Rectal smooth muscle tissue (tissue), 1 donor: ENCODE measurements around the gene RNF169.

ENCODE experiments used
- H3K27ac ChIP-seq: one replicate; pipeline ENCODE4 v1.7.0; 2013; ENCODE audit warnings: low read depth, low read length, inconsistent platforms
- H3K27me3 ChIP-seq: one replicate; pipeline ENCODE4 v1.7.0; 2013; ENCODE audit warnings: low read length; ENCODE audit not compliant: control insufficient read depth, insufficient read depth
- H3K36me3 ChIP-seq: one replicate; pipeline ENCODE4 v1.7.0; 2013; ENCODE audit warnings: low read length; ENCODE audit not compliant: control insufficient read depth, insufficient read depth
- H3K4me1 ChIP-seq: one replicate; pipeline ENCODE4 v1.7.0; 2013; ENCODE audit warnings: low read length; ENCODE audit not compliant: control insufficient read depth, insufficient read depth
- H3K4me3 ChIP-seq: one replicate; pipeline ENCODE4 v1.7.0; 2013; ENCODE audit warnings: low read length
- H3K9ac ChIP-seq: one replicate; pipeline ENCODE4 v1.7.0; 2013; ENCODE audit warnings: low read length

The RNF169 gene

DNA sequence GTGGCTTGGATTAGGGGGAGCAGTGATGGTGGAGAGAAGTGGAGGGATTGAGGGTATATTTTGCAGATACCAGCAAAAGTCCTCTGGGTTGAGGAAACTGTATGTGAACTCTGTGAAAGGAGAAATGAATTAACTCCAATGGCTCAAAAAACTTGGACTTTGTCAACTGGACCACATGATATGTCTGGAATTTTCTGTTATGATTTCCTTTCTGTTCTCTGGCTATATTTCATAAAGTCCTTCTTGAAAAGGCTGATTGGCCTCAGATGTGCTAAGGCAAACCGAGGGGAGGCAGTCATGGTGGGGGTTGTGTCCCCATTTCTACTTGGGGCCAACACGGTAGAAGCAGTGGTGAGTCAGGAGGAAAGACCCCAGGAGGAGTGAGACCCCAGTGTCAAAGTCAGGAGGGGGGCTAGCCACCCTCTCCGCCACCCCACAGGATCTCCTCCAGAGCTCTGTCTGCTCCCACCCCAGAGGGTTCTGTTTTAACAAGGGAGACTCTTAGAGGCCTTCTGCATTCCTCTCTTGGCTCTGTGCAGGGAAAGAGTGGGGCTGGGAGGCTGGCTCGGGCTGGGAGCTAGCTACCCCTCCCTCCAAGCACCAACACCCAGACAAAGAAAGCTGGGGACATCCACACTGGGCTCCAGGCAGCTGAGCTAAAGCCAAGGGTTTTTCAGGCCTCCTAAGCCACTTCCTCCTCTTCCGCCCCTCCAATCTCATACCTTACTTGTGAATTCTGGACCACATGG, 31.3 kb upstream of the RNF169 start:
- Histone ChIP-seq H3K4me3 (no peak overlapping the region), H3K27ac (peak overlapping the region; percentile 76), H3K9ac (no peak overlapping the region)

DNA sequence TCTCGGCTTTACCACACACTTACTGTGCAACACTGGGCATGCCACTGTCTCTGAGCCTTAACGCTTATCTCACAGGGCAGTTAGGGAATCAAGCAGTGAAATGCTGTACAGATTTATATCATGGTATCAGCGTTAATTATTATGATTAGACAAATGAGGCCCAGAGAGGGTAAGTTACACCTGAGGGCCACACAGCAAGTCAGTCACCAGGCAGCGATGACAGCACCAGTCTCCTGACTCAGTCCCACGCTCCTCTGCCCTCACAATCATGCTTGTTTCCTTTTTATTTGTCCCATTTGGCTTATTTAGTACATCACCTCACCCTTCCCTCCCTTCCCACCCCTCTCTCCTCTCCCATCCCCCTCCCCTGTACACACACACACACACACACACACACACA, 29.6 kb upstream of the RNF169 start:
- H3K4me3 ChIP-seq = no peak overlapping the region
- H3K27ac ChIP-seq = peak overlapping the region; percentile 75
- H3K9ac ChIP-seq = no peak overlapping the region
- peaks cover 53% of the 10 kb centered on the region for H3K4me1 ChIP-seq
- no peaks in the 10 kb centered on the region for H3K36me3 ChIP-seq
- H3K27me3 ChIP-seq = no peaks in the 10 kb centered on the region

More for the DNA sequence above, 31.3 kb upstream of the RNF169 start:
- Histone ChIP-seq H3K27me3 (no peaks in the 10 kb centered on the region), H3K36me3 (no peaks in the 10 kb centered on the region), H3K4me1 (peaks cover 50% of the 10 kb centered on the region)

DNA sequence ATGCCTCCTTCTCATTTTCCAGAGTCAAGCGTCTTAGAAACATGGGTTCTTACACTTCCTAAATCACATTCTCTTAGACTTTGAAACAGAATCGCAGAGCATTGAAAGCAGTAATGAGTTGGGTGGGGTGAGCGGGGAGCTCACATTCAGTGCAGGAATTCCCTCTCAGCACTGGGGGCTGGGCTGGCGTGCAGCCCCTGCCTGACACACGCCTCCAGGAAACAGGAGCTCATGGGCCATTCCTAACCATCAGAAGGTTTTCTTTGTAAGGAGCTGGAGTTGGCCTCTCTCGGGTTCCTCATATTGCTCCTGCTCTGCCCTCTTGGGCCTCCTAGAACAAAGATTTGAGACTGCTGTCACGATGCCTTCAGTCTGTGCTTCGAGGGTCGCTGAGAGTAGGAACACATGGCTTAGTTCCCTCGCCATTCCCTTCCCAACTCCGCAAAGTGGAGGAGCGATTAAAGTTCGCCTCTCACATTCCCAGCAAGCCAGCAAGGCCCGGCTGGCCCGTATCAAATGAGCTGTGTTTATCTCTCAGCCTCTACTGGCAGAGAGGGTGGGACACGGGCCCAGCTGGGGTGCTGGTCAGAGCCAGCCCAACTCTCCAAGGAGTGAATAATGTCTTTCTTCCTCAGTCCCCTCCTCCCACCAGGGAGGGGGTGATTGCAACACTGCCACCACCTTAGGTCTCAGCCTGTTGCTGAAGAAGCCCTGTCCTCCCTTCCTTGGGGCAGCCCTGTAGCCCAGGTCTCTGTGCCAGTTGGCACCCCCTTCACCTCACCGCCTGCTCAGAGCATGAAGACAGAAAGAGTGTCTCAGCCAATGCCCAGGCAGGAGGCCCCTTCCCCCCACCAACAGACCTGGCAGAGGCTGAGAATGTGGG, 27.8 kb upstream of the RNF169 start:
- no peaks in the 10 kb centered on the region for H3K36me3 ChIP-seq
- no peak overlapping the region for H3K4me3 ChIP-seq
- H3K27ac ChIP-seq = peak overlapping the region; percentile 75
- H3K9ac ChIP-seq = no peak overlapping the region
- H3K27me3 ChIP-seq = no peaks in the 10 kb centered on the region
- peaks cover 57% of the 10 kb centered on the region for H3K4me1 ChIP-seq

DNA sequence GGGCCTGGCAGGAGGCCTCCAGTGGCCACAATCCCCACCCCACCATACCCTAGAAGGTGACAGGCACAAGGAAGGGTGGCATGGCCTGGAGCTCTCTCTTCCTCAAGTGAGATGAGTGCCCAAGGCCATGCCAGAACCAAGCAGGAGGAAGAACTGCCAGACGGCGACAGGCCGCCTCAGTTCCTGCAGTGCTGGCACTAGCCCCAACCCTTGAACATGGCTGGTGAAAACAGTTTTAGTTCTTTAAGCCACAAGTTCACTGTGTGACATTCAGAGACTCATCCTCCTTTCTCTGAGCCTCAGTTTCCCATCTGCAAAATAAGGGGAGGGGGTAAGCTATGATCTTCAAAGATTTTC, 27.2 kb upstream of the RNF169 start:
- Histone ChIP-seq H3K4me1 (peaks cover 63% of the 10 kb centered on the region), H3K9ac (no peak overlapping the region), H3K27ac (peak overlapping the region; percentile 75), H3K27me3 (no peaks in the 10 kb centered on the region), H3K4me3 (no peak overlapping the region), H3K36me3 (no peaks in the 10 kb centered on the region)

DNA sequence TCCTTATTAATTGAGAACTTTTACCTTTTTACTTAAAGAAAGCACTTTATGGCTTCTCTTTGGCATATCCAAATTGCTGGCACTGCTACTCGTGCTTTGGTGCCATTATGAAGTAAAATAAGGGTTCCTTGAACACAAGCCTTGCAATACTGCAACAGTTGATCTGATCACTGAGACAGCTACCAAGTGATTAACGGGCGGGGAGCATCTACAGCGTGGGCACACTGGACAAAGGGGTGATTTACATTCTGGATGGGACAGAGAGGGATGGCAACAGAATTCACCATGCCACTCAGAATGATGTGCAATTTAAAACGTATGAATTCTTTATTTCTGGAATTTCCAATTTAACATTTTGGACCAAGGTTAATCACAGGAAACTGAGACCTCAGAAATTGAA, 25.1 kb upstream of the RNF169 start:
- no peaks in the 10 kb centered on the region for H3K36me3 ChIP-seq
- H3K27ac ChIP-seq = no peak overlapping the region
- H3K27me3 ChIP-seq = no peaks in the 10 kb centered on the region
- H3K4me1 ChIP-seq = peaks cover 46% of the 10 kb centered on the region
- H3K4me3 ChIP-seq = no peak overlapping the region
- H3K9ac ChIP-seq = no peak overlapping the region

DNA sequence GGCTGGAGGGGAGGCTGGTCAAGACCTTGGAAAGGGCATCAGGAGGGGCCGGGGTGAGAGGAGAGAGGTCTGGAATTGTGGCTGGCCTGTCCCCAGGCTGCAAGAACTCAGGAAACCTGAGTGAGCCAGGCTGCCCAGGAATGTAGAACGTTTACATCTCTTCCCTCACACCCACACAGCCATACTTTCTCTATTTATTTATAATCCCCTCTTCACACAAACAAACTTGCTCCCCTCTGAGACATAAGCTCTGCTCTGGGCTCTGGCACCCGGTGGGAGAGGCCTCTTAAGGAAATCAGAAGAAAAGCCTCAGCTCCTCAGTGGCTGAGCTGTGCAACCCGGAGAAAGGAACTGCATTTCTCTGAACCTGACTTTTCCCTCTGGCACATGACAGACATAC, 22.9 kb upstream of the RNF169 start:
- H3K4me3 ChIP-seq = no peak overlapping the region
- peak overlapping the region; percentile 34 for H3K27ac ChIP-seq
- H3K27me3 ChIP-seq = peaks cover 3% of the 10 kb centered on the region
- H3K4me1 ChIP-seq = peaks cover 29% of the 10 kb centered on the region
- no peak overlapping the region for H3K9ac ChIP-seq
- no peaks in the 10 kb centered on the region for H3K36me3 ChIP-seq

DNA sequence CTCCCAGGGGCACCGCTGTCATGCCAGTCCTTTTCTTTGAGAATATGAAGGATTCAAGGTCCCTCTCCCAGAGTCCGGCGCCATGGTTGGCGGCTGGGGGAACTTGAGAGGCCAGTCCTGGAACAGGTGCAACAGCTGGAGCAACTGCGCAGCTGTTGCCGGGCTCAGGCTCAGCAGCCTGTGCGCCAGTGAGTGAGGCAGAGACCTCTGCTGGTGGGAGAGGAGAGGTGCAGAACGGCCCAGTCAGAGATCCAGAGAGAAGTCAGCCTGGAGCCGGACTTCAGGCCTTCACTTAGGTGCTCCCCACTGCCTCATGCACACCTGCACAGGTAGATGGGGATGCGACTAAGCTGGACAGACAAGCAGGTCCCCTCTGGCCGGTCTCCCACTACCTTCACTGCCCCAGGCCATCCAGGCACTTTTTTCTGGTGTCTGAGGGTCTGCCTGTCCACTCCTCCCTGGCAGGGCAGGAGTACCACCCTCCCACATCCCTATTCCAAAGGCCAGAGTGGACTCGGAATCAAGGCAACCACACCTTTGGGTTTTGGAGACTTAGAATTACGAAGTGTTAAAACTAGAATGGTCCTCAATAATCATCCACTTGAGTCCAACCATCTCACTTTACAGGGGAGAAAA, 22.0 kb upstream of the RNF169 start:
- Histone ChIP-seq H3K27ac (no peak overlapping the region), H3K9ac (no peak overlapping the region), H3K36me3 (no peaks in the 10 kb centered on the region), H3K27me3 (peaks cover 3% of the 10 kb centered on the region), H3K4me3 (no peak overlapping the region), H3K4me1 (peaks cover 20% of the 10 kb centered on the region)

DNA sequence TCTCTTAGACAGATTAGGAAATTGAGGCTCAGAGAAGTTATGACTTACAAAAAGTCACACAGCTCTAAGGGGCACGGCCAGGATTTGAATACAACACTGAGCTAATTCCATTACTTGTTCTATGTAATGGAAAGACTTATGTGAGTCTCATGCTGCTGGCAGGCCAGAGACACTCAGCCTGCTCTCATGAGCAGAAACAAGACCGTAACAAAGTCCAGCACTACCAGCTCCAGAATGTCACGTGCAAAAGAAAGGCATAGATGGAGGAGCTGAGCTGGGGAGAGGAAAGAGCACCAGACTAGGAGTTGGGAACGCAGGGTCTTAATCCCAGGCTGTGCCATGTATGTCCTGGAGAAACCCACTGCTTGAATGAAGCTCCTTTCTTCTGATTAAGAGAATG, 19.3 kb upstream of the RNF169 start:
- Histone ChIP-seq H3K4me1 (peaks cover 13% of the 10 kb centered on the region), H3K4me3 (no peak overlapping the region), H3K9ac (no peak overlapping the region), H3K27ac (peak overlapping the region; percentile 40), H3K27me3 (peaks cover 3% of the 10 kb centered on the region), H3K36me3 (no peaks in the 10 kb centered on the region)

DNA sequence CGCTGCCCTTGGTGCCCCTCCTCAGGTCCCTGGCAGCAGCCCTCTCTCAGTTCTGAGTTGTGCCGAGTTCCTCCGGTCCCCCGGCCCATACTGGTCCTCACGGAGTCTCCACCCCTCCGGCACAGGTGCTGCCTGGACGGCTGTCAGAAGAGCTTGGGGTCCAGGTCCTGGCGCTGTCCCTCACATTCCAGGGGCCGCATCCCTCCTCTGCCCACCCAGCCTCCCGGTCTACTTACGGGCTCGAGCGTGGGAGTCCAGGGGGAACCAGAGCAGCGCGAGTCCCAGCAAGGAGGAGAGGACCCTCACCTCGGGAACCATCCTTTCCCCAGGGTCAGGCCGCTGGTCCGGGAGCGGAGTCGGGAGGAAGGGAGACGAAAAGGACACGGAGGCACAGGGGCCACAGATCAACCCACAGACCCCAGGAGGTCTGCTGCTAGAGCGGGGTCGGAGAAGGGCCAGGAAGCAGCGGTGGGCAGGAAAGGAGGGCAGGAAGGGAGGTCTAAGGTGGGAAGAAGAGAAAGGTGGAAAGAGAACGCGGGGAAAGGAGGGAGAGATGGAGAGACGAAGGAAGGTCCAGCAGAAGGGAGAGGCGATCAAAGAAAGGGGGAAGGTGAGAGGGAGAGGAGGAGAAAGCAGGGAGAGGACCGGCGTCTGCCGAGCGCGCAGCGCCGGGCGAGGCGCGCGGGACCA, 17.9 kb upstream of the RNF169 start:
- H3K27ac ChIP-seq = no peak overlapping the region
- H3K27me3 ChIP-seq = peaks cover 3% of the 10 kb centered on the region
- H3K4me1 ChIP-seq = peaks cover 11% of the 10 kb centered on the region
- H3K4me3 ChIP-seq = peak overlapping the region; percentile 12
- no peaks in the 10 kb centered on the region for H3K36me3 ChIP-seq
- no peak overlapping the region for H3K9ac ChIP-seq

DNA sequence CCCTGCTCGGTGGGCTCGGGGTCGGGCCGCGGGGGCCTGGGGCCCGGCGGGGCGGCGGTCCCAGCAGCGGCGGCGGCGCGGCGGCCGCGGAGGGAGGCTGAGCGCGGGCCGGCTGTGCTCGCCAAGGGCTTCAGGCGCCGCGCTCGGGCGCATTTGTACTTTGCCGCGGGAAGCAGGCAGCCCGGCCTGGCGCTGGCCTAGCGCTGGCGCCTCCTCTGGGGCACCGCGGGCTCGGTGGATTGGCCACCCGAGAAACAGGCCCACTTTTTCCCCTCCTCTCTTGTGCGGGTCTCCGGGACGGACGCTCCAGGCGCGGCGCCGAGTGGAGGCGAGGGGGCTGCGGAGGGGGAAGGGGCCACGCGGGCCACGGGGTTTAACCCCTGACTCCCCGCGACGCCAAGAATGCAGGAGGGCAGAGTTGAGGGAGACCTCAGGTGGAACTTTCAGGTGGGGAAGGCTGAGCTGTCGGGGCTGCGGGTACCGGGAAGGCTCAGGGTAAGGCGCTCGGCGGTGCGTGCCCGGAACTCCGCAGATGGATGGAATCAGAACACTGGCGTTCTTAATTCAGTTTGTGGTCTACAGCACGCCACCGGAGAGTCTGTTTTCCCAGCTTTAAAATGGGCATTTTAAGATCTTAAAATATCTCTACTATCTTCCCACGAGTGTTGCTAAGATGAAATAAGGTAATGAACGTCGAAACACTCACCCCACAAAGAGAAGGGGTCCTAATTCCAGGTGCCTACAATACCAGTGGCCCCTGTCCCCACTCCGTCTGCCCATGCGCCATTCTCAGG, 17.2 kb upstream of the RNF169 start, which contains the start of gene CHRDL2:
TSS of gene CHRDL2 (minus strand) at position 126 of the 794 bp plus-strand sequence. CDS start 538 bp downstream, outside the sequence.
- no peaks in the 10 kb centered on the region for H3K36me3 ChIP-seq
- peaks cover 3% of the 10 kb centered on the region for H3K27me3 ChIP-seq
- H3K4me1 ChIP-seq = peaks cover 3% of the 10 kb centered on the region
- H3K9ac ChIP-seq = no peak within 1 kb of the TSS
- H3K27ac ChIP-seq = no peak within 1 kb of the TSS
- H3K4me3 ChIP-seq = peak within 1 kb of the TSS; percentile 50

DNA sequence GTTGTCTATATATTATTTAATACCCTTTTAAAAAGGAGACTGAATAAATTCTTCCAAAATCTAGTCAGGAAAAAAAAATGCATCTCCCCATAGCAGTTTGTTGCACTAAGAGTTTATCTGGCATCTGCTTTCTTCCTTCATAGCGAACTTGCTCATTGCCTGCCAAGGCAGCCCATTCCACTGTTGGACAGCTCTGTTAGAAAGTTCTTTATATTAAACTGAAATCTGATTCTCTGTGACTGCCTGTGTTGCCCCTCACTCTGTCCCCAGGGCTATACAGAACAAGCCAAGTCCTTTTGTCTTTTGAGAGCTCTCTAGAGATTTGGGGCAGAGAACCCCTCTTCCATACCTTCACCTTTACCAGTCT, 14.1 kb upstream of the RNF169 start:
- H3K9ac ChIP-seq = no peak overlapping the region
- peaks cover 2% of the 10 kb centered on the region for H3K4me1 ChIP-seq
- H3K27me3 ChIP-seq = peaks cover 3% of the 10 kb centered on the region
- H3K36me3 ChIP-seq = no peaks in the 10 kb centered on the region
- H3K4me3 ChIP-seq = no peak overlapping the region
- H3K27ac ChIP-seq = no peak overlapping the region
